ENCODE results near the gene IZUMO4.

- no peak for TF ChIP-seq TAF1 (conservative IDR thresholded peaks at IDR 0.05)
- no peak for TF ChIP-seq CTCF (IDR thresholded peaks at IDR 0.05; ENCODE audit: low read depth, low read length, missing input control)
- no peak for TF ChIP-seq EGR1 (IDR thresholded peaks at IDR 0.05; ENCODE audit: low read depth in 2 of 2)
- no peak for TF ChIP-seq MAX (IDR thresholded peaks at IDR 0.05)
- no peak for TF ChIP-seq SP1 (IDR thresholded peaks at IDR 0.05)
- TF ChIP-seq, protein P1, sequence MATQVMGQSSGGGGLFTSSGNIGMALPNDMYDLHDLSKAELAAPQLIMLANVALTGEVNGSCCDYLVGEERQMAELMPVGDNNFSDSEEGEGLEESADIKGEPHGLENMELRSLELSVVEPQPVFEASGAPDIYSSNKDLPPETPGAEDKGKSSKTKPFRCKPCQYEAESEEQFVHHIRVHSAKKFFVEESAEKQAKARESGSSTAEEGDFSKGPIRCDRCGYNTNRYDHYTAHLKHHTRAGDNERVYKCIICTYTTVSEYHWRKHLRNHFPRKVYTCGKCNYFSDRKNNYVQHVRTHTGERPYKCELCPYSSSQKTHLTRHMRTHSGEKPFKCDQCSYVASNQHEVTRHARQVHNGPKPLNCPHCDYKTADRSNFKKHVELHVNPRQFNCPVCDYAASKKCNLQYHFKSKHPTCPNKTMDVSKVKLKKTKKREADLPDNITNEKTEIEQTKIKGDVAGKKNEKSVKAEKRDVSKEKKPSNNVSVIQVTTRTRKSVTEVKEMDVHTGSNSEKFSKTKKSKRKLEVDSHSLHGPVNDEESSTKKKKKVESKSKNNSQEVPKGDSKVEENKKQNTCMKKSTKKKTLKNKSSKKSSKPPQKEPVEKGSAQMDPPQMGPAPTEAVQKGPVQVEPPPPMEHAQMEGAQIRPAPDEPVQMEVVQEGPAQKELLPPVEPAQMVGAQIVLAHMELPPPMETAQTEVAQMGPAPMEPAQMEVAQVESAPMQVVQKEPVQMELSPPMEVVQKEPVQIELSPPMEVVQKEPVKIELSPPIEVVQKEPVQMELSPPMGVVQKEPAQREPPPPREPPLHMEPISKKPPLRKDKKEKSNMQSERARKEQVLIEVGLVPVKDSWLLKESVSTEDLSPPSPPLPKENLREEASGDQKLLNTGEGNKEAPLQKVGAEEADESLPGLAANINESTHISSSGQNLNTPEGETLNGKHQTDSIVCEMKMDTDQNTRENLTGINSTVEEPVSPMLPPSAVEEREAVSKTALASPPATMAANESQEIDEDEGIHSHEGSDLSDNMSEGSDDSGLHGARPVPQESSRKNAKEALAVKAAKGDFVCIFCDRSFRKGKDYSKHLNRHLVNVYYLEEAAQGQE (IDR thresholded peaks at IDR 0.05): no peak
- TF ChIP-seq, protein P2, sequence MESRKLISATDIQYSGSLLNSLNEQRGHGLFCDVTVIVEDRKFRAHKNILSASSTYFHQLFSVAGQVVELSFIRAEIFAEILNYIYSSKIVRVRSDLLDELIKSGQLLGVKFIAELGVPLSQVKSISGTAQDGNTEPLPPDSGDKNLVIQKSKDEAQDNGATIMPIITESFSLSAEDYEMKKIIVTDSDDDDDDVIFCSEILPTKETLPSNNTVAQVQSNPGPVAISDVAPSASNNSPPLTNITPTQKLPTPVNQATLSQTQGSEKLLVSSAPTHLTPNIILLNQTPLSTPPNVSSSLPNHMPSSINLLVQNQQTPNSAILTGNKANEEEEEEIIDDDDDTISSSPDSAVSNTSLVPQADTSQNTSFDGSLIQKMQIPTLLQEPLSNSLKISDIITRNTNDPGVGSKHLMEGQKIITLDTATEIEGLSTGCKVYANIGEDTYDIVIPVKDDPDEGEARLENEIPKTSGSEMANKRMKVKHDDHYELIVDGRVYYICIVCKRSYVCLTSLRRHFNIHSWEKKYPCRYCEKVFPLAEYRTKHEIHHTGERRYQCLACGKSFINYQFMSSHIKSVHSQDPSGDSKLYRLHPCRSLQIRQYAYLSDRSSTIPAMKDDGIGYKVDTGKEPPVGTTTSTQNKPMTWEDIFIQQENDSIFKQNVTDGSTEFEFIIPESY (IDR thresholded peaks at IDR 0.05): no peak
- no peak for TF ChIP-seq GABPA (IDR thresholded peaks at IDR 0.05 in 1 of 2, conservative IDR thresholded peaks at IDR 0.05 in 1 of 2)
- TF ChIP-seq NR2F2 (IDR thresholded peaks at IDR 0.05): no peak
Observed at GRCh38 chr19:2070986-2071673, 25.6 kb upstream of the IZUMO4 start.

Data from liver (tissue), 3 donors.